HuH-7 (cell line): ENCODE results near the gene NARF.
"Not testable (repeated sequence)": the region's sequence is repeated elsewhere in the genome, so short reads cannot be mapped to it uniquely, and the experiment has no call there.

Source experiments
- DNase-seq: peaks from one replicate; pipeline ENCODE4 v3.0.0; 2011; ENCODE audit warnings: low spot score

NARF gene

GRCh38 chr17:82497483-82498405 lies 39.2 kb downstream of the NARF start:
- no peak for DNase-seq

- DNase-seq: no peak
Observed at GRCh38 chr17:82502207-82502606, 43.7 kb downstream of the NARF start.

- DNase-seq: no peak
Observed at GRCh38 chr17:82503094-82503727, 44.7 kb downstream of the NARF start.

GRCh38 chr17:82503728-82504308 lies 45.3 kb downstream of the NARF start:
- DNase-seq: no peak

DNA sequence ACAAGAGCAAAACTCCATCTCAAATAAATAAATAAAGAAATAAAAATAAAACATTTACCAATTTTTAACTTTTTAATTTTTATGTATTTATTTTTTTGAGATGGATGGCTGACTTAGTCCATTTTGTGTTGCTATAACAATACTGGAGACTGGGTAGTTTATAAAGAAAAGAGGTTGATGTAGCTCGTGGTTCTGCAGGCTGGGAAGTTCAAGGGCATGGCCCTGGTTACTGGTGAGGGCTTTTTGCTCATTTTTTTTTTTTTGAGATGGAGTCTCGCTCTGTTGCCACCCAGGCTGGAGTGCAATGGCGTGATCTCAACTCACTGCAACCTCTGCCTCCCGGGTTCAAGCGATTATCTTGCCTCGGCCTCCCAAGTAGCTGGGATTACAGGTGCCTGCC lies 46.8 kb downstream of the NARF start:
- DNase-seq: no peak

GRCh38 chr17:82506402-82506801 lies 47.9 kb downstream of the NARF start:
- DNase-seq: not testable (repeated sequence)

GRCh38 chr17:82507631-82508175 lies 49.2 kb downstream of the NARF start:
- no peak for DNase-seq

GRCh38 chr17:82511642-82512041 lies 53.1 kb downstream of the NARF start:
- not testable (repeated sequence) for DNase-seq

GRCh38 chr17:82513864-82514263 lies 55.3 kb downstream of the NARF start:
- not testable (repeated sequence) for DNase-seq

- DNase-seq: no peak
Observed at GRCh38 chr17:82517230-82517865, 58.8 kb downstream of the NARF start.

DNA sequence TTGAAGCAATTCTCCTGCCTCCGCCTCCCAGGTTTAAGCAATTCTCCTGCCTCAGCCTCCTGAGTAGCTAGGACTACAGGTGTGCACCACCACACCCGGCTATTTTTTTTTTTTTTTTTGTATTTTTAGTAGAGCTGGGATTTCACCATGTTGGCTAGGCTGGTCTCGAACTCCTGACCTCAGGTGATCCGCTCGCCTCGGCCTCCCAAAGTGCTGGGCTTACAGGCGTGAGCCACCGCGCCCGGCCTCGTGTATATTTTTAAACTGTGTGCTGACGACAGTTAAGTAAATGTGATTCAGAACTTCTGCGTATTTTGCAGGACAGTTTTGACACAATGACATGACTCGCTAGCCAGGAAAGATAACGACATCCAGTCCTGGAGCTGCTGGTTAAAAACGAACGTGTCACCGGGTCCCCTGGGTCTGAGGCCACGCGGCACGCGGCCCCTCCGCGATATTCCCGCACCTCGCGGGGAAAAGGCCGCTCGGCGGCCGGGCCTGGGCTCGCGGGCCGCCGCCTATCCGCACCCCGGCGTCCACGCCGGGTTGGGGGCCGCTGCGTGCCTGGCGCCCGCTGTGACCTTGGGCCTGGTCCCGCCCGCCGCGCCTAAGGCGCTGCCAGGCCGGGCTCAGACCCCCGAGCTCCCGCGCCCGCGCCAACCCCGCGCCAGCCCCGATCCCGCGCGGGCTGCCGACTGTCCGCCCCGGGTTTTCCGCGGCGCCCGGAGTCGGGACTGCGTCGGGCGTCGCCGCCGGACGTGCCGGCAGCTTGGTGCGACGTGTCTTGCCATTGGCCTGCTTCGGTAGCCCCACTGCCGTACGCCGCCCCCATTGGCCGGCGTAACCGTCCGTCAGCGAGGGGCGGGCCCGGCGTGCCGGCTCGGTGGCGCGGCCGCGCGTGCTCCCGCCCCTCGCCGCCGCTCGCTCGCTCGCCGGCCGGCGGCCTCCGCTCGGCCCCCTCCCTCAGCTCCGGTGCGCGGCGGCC lies 60.6 kb downstream of the NARF start, which contains the start of gene FOXK2:
FOXK2 (plus strand) TSS at position 907 of the 985 bp plus-strand sequence. CDS start 157 bp downstream, outside the sequence.
- DNase-seq: peak; percentile 98

DNA sequence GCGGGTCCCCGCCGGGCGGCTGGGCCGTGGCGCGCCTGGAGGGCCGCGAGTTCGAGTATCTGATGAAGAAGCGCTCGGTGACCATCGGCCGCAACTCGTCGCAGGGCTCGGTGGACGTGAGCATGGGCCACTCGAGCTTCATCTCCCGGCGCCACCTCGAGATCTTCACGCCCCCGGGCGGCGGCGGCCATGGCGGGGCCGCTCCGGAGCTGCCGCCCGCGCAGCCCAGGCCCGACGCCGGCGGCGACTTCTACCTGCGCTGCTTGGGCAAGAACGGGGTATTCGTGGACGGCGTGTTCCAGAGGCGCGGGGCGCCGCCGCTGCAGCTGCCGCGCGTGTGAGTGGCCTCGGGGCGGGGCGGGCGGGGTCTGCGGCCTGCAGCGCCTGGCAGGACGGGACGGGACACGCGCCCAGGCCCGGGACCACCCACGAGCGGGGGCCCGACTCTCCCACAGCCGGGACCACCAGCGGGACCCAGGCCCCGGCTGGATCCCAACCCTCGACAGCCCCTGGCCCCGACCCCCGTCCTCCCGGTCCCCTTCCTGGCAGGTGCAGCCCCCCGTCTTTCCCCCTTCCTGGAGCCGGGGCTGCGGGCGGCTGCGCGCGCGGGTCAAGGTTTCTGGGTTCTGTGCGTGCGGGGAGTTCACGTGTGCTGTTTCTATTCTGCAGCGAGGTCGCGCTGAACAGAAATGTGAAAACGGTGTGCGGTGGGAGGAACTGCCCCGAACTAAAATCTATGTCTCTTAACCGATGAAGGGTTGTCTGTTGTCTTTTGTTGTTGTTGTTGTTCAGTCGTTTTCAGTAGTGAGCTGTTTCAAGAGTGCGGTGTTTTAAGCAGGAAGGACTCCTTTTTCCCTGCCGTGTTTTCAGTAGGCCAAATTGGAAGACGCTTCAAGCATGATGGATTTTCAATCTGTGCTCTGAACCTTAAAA lies 61.7 kb downstream of the NARF start:
- DNase-seq: no peak

GRCh38 chr17:82524540-82524939 lies 66.0 kb downstream of the NARF start:
- DNase-seq: no peak

- DNase-seq: no peak
Observed at GRCh38 chr17:82525712-82526111, 67.2 kb downstream of the NARF start.

GRCh38 chr17:82527898-82528297 lies 69.4 kb downstream of the NARF start:
- no peak for DNase-seq

DNA sequence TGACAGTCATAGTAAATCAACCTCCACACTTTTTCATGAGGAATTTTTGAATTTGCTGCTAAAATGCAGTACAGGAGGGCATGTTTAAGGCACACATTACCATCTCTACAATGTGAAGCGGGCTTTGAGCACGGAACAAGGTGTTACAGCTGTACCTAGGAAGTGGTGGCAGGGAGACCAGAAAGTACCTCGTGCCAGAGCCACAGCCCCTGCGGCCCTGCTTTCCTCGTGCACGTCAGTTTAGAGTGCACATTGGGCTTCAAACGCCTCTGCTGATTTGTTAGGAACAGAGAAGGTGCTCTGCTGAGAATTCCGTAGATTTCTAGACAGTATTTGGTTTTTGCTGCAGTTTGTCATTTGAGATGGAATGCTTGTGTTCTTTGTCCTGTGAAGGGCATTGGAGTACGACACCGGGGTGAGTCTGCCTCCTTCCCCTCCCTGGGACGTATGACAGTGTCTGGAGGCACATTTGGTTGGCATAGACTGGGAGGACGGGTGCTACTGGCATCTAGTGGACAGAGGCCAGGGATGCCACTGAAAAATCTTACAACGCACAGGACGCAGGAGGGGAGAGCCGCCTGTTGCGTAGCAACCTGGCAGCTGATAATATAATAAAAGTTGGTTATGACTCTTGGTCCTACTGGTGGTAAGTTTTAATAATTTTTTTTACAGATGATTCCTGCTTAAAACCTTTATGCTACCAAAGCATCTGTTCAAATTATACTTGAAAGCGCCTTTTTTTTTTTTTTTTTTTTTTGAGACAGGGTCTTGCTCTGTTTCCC lies 70.1 kb downstream of the NARF start:
- DNase-seq: no peak

- DNase-seq: no peak
Observed at GRCh38 chr17:82529914-82530300, 71.4 kb downstream of the NARF start.

- DNase-seq: no peak
Observed at GRCh38 chr17:82531431-82531881, 72.9 kb downstream of the NARF start.

- DNase-seq: no peak
Observed at GRCh38 chr17:82534401-82534812, 75.9 kb downstream of the NARF start.
